Loucy (cell line): ENCODE measurements around the gene DIRAS2.

Source experiments
- EZH2phosphoT487 ChIP-seq: fragments of 200-600 bp; IDR thresholded peaks from 2 replicates; pipeline ENCODE4 v1.6.1; 2018; ENCODE audit warnings: antibody characterized with exemption, mild to moderate bottlenecking, moderate library complexity, borderline replicate concordance
- TF ChIP-seq, protein P1 (sequence below): fragments of 200-600 bp; sonication (generic); conservative IDR thresholded peaks from 2 replicates; pipeline ENCODE4 v1.5.1; 2014; ENCODE audit warnings: mild to moderate bottlenecking, antibody characterized with exemption, low read length

DNA sequence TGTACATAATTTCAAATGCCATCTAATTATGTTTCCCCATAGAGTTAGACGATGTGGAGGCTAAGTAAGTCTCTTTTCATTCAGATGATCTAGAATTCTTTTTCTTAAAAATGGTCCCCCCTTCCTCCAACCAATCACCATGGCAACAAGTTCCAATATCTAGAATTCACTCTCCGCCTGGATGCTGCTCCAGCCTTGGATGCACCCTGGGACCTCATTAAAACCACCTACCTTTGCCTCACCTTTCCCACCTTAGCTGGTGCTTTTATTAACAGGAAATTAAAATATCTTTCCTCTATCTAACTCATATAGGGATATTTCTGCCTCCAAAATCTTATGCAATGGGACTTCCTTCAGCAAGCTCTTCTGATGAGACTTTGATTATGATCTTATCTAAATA is 49.0 kb downstream of the DIRAS2 start:
- TF ChIP-seq, protein P1, sequence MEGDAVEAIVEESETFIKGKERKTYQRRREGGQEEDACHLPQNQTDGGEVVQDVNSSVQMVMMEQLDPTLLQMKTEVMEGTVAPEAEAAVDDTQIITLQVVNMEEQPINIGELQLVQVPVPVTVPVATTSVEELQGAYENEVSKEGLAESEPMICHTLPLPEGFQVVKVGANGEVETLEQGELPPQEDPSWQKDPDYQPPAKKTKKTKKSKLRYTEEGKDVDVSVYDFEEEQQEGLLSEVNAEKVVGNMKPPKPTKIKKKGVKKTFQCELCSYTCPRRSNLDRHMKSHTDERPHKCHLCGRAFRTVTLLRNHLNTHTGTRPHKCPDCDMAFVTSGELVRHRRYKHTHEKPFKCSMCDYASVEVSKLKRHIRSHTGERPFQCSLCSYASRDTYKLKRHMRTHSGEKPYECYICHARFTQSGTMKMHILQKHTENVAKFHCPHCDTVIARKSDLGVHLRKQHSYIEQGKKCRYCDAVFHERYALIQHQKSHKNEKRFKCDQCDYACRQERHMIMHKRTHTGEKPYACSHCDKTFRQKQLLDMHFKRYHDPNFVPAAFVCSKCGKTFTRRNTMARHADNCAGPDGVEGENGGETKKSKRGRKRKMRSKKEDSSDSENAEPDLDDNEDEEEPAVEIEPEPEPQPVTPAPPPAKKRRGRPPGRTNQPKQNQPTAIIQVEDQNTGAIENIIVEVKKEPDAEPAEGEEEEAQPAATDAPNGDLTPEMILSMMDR, result no peak
- TF ChIP-seq EZH2phosphoT487, result no peak
